Psoas muscle (tissue), 8 donors: ENCODE measurements around the gene KAZN. TPM values are rescaled to one million over a fixed set of nuclear protein-coding genes. Genes with fewer than 3 reads are reported as not detected.
A peak's percentile ranks its signal among the peaks of the same experiment; 100 is the strongest.

Experiments used
- ATAC-seq, 4 donors: fragments of 200-7000 bp; cut with Tn5 transposase; one replicate each; pipeline ENCODE4 v1.9.1; 2020; ENCODE audit warnings: moderate library complexity in 3 of 4, mild to moderate bottlenecking in 2 of 4
- DNase-seq, 2 donors: peaks; one replicate each; pipeline ENCODE4 v3.0.0-alpha.2; 2020
- H3K27ac ChIP-seq: fragments of 200-600 bp; one replicate; pipeline ENCODE4 v1.8.0; 2022
- H3K27me3 ChIP-seq, 3 donors: fragments of 200-600 bp in 1 of 3; one replicate each; pipeline versions ENCODE4 v1.6.1 to v1.8.0; 2013 to 2022; ENCODE audit warnings: low read length in 2 of 3, mild to moderate bottlenecking in 2 of 3, moderate library complexity in 1 of 3; ENCODE audit not compliant: insufficient read depth in 3 of 3
- H3K36me3 ChIP-seq, 2 donors: fragments of 200-600 bp in 1 of 2; one replicate each; pipeline versions ENCODE4 v1.6.1 to v1.8.0; 2013 to 2022; ENCODE audit warnings: low read depth in 1 of 2, mild to moderate bottlenecking in 1 of 2, moderate library complexity in 1 of 2; ENCODE audit not compliant: insufficient read depth in 1 of 2
- H3K4me1 ChIP-seq: fragments of 200-600 bp; one replicate; pipeline ENCODE4 v1.8.0; 2022
- H3K4me3 ChIP-seq: fragments of 200-600 bp; one replicate; pipeline ENCODE4 v1.8.0; 2022; ENCODE audit warnings: mild to moderate bottlenecking
- H3K9me3 ChIP-seq: fragments of 200-600 bp; one replicate; pipeline ENCODE4 v1.8.0; 2022
- WGBS, 3 donors: extraction: QIAGEN DNeasy Blood & Tissue Kit; methylation state at CpG; one replicate each; pipeline versions ENCODE4 v1.1.6 to v1.1.7; 2013; 5-methylcytosine and 5-hydroxymethylcytosine counted together
- intact Hi-C, 2 donors: fragments of 100-400 bp; cut with DNase I; formaldehyde crosslinking; loops; one replicate each; pipeline versions ENCODE4 v1.11.0 to v1.14.2; 2022
- polyA plus RNA-seq, 3 donors: library from polyadenylated mRNA; stranded (reverse); fragments of 200-250 nt; gene quantifications; one replicate each; pipeline ENCODE4 v1.2.3, GENCODE V29; 2013
- total RNA-seq, 4 donors: library from RNA; stranded (reverse); fragmentation: NEBNext Ultra II Directional in 2 of 4; extraction: Animal tissue kit (Norgen Biotek cat#: 25700) in 2 of 4; gene quantifications; one replicate each; pipeline versions ENCODE4 v1.2.1 to v1.2.4, GENCODE V29; 2021 to 2023
- TF ChIP-seq, protein P1 (sequence below): fragments of 200-600 bp; IDR thresholded peaks from one replicate; pipeline ENCODE4 v1.8.0; 2022; ENCODE audit warnings: antibody characterized with exemption
- donor health status: healthy with polysubstance abuse.
- donor health status: DM: no; HTN: no; CAD: no; lungs with moderate emphysema.
- donor health status: Bipolar disorder and iron deficiency.
- donor health status: healthy.
- donor health status: DM: yes; HTN: yes; CAD: no.
- donor health status: DM: no; HTN: no; CAD: no.
- donor health status: DM: no; HTN: no; CAD: no.
- donor health status: DM: yes; HTN: yes; CAD: no.

The KAZN gene
- total and polyA plus RNA-seq, 7 donors: 0.23 to 2.3 (median 0.97) TPM

DNA sequence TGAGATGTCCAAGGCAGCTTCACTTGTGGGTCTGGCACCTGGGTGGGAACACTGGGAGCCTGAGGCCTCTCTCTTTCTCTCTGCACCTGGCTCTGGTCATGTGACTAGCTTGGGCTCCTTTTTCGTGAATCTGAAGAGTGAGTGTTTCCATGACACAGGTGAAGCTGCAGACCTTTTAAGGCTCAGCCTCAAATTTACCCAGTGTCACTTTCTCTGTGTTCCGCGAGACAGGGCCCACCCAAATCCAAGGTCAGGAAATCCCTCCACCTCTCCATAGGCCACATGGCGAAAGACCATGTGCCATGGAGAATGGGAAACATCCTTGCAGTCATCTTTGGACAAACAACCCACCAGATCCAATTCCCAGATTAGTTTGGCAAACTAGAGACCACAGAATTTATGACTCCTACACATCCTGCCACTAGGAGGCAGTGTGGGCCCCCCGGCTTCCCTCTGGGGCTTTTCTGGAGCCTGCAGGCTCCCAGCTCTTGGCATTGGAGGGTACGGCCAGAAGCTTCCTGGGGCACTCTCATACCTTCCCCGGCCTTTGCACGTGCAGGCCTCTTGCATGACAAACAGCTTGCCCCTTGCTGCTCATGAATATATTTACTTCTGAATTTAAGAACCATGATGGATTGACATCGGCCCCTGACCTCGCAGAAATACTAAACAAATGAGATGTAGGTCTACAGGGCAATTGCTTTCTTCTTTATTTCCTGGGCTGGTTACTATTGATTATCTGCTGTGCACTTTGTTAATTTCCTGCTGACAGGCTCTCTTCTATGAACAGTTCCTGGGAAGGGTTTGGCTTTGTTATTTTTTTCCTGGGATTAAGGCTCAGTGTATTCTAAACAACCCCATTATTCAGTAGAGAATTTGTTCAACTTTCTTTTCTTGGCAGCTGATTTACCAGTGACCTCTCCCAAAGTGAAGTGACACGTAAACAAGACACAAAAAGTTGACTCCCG lies 180.7 kb downstream of the KAZN start:
- no peaks in the 10 kb centered on the region for H3K36me3 ChIP-seq
- no peaks in the 10 kb centered on the region for H3K4me1 ChIP-seq
- H3K27me3 ChIP-seq: no peaks in the 10 kb centered on the region
- intact Hi-C loops: loop anchor here (10.0 kb wide), 1 partner anchor 266 kb away; no protein-coding TSS in a partner anchor
- H3K27ac ChIP-seq: no peak overlapping the region
- DNase-seq: peak in 1 of 2 donors; percentile 20
- no peak for ATAC-seq
- no peaks in the 10 kb centered on the region for H3K9me3 ChIP-seq
- TF ChIP-seq, protein P1, sequence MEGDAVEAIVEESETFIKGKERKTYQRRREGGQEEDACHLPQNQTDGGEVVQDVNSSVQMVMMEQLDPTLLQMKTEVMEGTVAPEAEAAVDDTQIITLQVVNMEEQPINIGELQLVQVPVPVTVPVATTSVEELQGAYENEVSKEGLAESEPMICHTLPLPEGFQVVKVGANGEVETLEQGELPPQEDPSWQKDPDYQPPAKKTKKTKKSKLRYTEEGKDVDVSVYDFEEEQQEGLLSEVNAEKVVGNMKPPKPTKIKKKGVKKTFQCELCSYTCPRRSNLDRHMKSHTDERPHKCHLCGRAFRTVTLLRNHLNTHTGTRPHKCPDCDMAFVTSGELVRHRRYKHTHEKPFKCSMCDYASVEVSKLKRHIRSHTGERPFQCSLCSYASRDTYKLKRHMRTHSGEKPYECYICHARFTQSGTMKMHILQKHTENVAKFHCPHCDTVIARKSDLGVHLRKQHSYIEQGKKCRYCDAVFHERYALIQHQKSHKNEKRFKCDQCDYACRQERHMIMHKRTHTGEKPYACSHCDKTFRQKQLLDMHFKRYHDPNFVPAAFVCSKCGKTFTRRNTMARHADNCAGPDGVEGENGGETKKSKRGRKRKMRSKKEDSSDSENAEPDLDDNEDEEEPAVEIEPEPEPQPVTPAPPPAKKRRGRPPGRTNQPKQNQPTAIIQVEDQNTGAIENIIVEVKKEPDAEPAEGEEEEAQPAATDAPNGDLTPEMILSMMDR: peak; percentile 48
- no peak overlapping the region for H3K4me3 ChIP-seq
- 58 to 71% (median 66%) methylated on average over 12 of the region's 12 CpGs for WGBS, 3 donors

DNA sequence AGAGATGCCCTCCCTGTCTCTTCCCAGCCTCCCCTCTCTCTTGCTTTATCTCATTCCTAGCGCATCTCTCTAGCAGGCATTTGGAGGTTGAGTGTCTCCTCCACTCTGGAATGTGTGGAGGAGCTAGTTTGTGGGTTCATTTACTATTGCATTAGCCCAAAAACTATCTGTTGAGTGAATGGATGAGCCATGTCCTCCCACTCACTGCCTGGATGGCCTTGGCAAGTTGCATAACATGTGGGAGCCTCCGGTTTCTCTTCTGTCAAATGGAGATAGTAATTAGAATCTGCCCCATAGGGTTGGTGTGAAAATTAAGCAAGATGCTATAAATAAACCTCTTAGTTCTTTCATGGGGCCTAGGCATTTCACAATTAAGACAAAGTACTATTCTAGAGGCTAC lies 181.8 kb downstream of the KAZN start:
- TF ChIP-seq, protein P1: no peak
- WGBS, 3 donors: 57 to 78% (median 62%) methylated on average over 2 of the region's 2 CpGs
- no peak for DNase-seq
- no peaks in the 10 kb centered on the region for H3K27me3 ChIP-seq
- no peak overlapping the region for H3K4me3 ChIP-seq
- no peaks in the 10 kb centered on the region for H3K4me1 ChIP-seq
- no peaks in the 10 kb centered on the region for H3K36me3 ChIP-seq
- no peak overlapping the region for H3K27ac ChIP-seq
- intact Hi-C loops: no loop called here
- ATAC-seq: no peak
- no peaks in the 10 kb centered on the region for H3K9me3 ChIP-seq

DNA sequence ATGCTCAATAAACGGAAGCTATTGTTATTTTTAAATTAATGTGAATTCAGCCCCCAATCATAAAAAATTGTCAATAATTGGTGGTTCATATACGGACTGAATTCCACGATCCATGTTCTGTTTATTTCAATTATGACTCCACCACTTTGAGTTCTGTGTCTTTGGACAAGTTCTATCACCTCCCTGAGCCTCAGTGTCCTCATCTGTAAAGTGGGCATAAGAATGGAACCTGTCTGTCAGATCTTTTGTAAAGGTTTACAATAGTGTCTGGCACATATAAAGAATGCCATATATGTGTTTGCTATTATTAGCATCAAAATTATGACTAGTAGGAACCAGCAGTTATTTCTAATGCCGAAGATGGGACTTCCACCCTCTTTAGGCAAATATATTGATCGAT lies 183.3 kb downstream of the KAZN start:
- Histone ChIP-seq H3K4me1 (no peaks in the 10 kb centered on the region), H3K27ac (no peak overlapping the region), H3K4me3 (no peak overlapping the region), H3K36me3 (no peaks in the 10 kb centered on the region), H3K9me3 (no peaks in the 10 kb centered on the region), H3K27me3 (no peaks in the 10 kb centered on the region)
- 91 to 95% (median 93%) methylated on average over 5 of the region's 5 CpGs for WGBS, 3 donors
- TF ChIP-seq, protein P1: no peak
- DNase-seq: no peak
- intact Hi-C loops: no loop called here
- ATAC-seq: no peak

DNA sequence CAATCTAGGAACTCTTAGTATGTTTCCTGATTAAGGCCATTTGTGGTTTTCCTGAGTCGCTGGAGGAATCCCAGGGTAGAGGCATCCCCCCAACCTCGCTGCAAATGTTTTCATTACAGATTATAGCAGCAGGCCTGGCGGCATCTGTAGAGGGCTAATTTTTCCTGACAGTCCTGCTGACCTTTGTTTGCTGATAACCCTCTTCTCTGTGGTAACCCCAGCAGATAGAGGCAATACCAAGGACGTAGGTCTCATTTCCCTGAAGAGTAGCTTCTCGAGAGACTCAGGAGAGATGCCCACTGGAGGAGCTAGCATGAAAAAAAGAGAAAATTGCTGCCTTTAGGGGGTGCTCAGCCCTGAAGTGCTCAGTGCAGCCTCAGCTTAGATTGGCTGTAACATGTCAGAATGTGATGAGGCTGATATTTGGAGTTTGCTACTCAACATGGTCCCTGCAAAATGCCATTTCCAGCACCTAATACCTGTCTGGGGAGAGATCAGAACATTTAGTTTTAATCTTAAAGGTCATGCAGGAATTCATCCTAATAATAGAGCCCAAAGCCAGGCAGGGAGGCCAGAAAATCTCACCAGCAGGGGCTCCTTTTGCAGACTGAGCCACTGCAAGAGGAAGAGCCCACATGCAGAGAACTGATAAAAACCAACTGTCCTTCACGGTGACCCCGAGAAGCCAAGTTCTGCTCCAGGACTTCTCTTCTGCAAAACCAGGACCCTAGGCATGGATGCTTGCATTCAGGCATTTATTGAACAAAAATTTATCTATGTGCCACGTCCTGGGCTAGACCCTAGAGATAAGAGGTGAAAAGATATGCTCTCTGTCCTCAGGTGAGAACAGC lies 184.5 kb downstream of the KAZN start:
- Histone ChIP-seq H3K27me3 (no peaks in the 10 kb centered on the region), H3K9me3 (no peaks in the 10 kb centered on the region), H3K27ac (no peak overlapping the region), H3K4me1 (no peaks in the 10 kb centered on the region), H3K4me3 (no peak overlapping the region), H3K36me3 (no peaks in the 10 kb centered on the region)
- intact Hi-C loops: no loop called here
- no peak for DNase-seq
- 76 to 85% (median 83%) methylated on average over 8 of the region's 8 CpGs for WGBS, 3 donors
- TF ChIP-seq, protein P1: no peak
- ATAC-seq: no peak
